GM12872 (cell line): ENCODE measurements around the gene SPR.

ENCODE experiments used
- CTCF ChIP-seq: IDR thresholded peaks from 3 replicates; pipeline ENCODE4 v1.5.1; 2011; ENCODE audit warnings: low read depth, mild to moderate bottlenecking, low read length, moderate library complexity; ENCODE audit not compliant: insufficient read depth

Gene SPR

DNA sequence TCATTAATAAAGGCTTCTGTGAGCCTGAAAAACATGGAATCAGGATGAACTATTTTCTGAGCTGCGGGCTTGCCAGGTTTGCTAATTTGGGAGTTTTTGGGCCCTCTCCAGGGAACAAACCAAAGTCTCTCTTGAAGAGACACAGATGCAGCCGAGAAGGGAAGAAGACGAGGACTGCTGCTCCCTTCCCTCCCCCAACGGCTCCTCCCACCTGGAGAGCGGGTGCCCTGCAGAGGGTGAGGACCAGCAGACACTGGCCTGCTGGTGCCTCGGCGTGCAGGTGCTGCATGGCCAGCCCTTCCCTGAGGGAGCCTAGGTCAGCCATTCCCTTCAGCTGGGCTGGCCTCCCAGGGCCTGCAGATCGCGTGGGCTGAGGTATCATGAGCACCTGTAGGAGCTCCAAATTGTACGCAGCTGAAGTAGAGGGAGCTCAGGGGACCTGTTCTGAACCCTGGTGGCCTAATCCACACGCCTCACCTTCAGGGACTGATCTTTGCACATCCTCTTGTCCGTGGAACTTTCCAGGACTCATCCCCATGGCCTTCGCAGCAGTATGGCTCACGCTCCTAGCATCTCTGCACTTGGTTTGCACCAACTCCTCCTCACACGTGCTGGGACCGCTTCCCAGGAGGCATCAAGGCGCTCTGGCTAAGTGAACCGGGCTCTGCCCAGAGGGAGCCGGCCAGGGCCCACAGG is 49.6 kb downstream of the SPR start:
- TF ChIP-seq CTCF, result no peak

- no peak for TF ChIP-seq CTCF
Observed at GRCh38 chr2:72937356-72937669, 50.1 kb downstream of the SPR start.

DNA sequence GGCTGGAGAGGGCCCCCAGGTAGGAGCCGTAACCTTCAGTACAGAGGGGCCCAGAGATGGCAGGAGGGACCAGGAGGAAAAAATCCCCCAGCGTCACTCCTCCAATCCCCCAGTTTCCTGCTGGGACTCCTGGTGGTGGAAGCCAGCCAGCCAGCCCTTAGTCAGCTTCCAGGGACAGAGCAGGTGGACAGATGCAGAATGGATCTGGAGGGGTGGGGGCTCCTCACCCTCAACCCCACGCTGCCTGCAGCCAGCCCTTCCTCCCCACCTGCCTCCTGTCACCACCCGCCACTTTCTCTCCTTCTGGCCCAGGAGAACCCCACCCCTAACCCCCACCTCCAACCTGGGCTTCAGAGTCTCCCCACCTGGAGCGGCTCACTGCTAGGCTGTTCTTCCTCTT is 51.2 kb downstream of the SPR start:
- no peak for TF ChIP-seq CTCF

GRCh38 chr2:72940361-72940760 is 53.2 kb downstream of the SPR start:
- TF ChIP-seq CTCF, result no peak

GRCh38 chr2:72940786-72941185 is 53.6 kb downstream of the SPR start:
- no peak for TF ChIP-seq CTCF
